Skeletal muscle cell (primary cell): ENCODE data around the gene RNASEH2B.

ENCODE experiments used
- DNase-seq: peaks from one replicate; pipeline ENCODE4 v3.0.0-alpha.2; 2010; ENCODE audit warnings: low read depth
- H3K4me3 ChIP-seq: 2 replicates; pipeline ENCODE4 v1.5.1; 2011; ENCODE audit warnings: low read depth, mild to moderate bottlenecking, control low read depth, low read length, moderate library complexity

The RNASEH2B gene

GRCh38 chr13:50990065-50990817 is 80.7 kb downstream of the RNASEH2B start:
- H3K4me3 ChIP-seq = no peak overlapping the region
- DNase-seq = no peak

GRCh38 chr13:50990818-50991506 is 81.4 kb downstream of the RNASEH2B start:
- no peak overlapping the region for H3K4me3 ChIP-seq
- no peak for DNase-seq

GRCh38 chr13:50991579-50992521 is 82.3 kb downstream of the RNASEH2B start:
- no peak overlapping the region for H3K4me3 ChIP-seq
- no peak for DNase-seq

- H3K4me3 ChIP-seq = no peak overlapping the region
- DNase-seq = no peak
Measured at GRCh38 chr13:50993371-50993770, 83.8 kb downstream of the RNASEH2B start.

GRCh38 chr13:50993934-50994333 is 84.3 kb downstream of the RNASEH2B start:
- peak; percentile 54 for DNase-seq
- H3K4me3 ChIP-seq = no peak overlapping the region

GRCh38 chr13:50994651-50995050 is 85.1 kb downstream of the RNASEH2B start:
- DNase-seq = no peak
- no peak overlapping the region for H3K4me3 ChIP-seq

- no peak for DNase-seq
- H3K4me3 ChIP-seq = no peak overlapping the region
Measured at GRCh38 chr13:50995854-50996253, 86.3 kb downstream of the RNASEH2B start.

- H3K4me3 ChIP-seq = no peak overlapping the region
- no peak for DNase-seq
Measured at GRCh38 chr13:50998326-50998725, 88.7 kb downstream of the RNASEH2B start.

GRCh38 chr13:50999641-51000040 is 90.0 kb downstream of the RNASEH2B start:
- DNase-seq = no peak
- no peak overlapping the region for H3K4me3 ChIP-seq

GRCh38 chr13:51000061-51000460 is 90.5 kb downstream of the RNASEH2B start:
- no peak for DNase-seq
- no peak overlapping the region for H3K4me3 ChIP-seq

- peak; percentile 59 for DNase-seq
- no peak overlapping the region for H3K4me3 ChIP-seq
Measured at GRCh38 chr13:51000571-51001260, 91.1 kb downstream of the RNASEH2B start.

GRCh38 chr13:51001335-51001734 is 91.7 kb downstream of the RNASEH2B start:
- H3K4me3 ChIP-seq = no peak overlapping the region
- DNase-seq = no peak

GRCh38 chr13:51002736-51003135 is 93.1 kb downstream of the RNASEH2B start:
- no peak for DNase-seq
- H3K4me3 ChIP-seq = no peak overlapping the region

- no peak for DNase-seq
- H3K4me3 ChIP-seq = no peak overlapping the region
Measured at GRCh38 chr13:51003642-51004041, 94.1 kb downstream of the RNASEH2B start.

GRCh38 chr13:51004111-51004865 is 94.7 kb downstream of the RNASEH2B start:
- DNase-seq = no peak
- H3K4me3 ChIP-seq = no peak overlapping the region

- DNase-seq = no peak
- no peak overlapping the region for H3K4me3 ChIP-seq
Measured at GRCh38 chr13:51004918-51005460, 95.4 kb downstream of the RNASEH2B start.

- H3K4me3 ChIP-seq = no peak overlapping the region
- DNase-seq = no peak
Measured at GRCh38 chr13:51005566-51005965, 96.0 kb downstream of the RNASEH2B start.
